H9 (cell line): ENCODE measurements around the gene METTL4. TPM values are rescaled to one million over a fixed set of nuclear protein-coding genes. Genes with fewer than 3 reads are reported as not detected.

ENCODE experiments used
- DNase-seq: peaks from one replicate; pipeline ENCODE4 v3.0.0-alpha.2; 2017
- H2AFZ ChIP-seq: one replicate; pipeline ENCODE4 v1.6.1; 2013; ENCODE audit warnings: mild to moderate bottlenecking, low read length, control low read depth, moderate library complexity
- H2AK5ac ChIP-seq: 2 replicates; pipeline ENCODE4 v1.6.1; 2013; ENCODE audit warnings: low read length, control low read depth, mixed read lengths; ENCODE audit not compliant: insufficient read length
- H2BK120ac ChIP-seq: one replicate; pipeline ENCODE4 v1.6.1; 2013; ENCODE audit warnings: low read depth, mild to moderate bottlenecking, low read length, control low read depth, inconsistent platforms; ENCODE audit not compliant: poor library complexity, severe bottlenecking
- H2BK12ac ChIP-seq: 2 replicates; pipeline ENCODE4 v1.6.1; 2013; ENCODE audit warnings: low read length, control low read depth, mixed read lengths, low read depth; ENCODE audit not compliant: insufficient read length
- H2BK15ac ChIP-seq: 2 replicates; pipeline ENCODE4 v1.6.1; 2013; ENCODE audit warnings: low read depth, low read length, control low read depth
- H2BK20ac ChIP-seq: one replicate; pipeline ENCODE4 v1.6.1; 2013; ENCODE audit warnings: low read depth, mild to moderate bottlenecking, low read length, control low read depth, inconsistent platforms; ENCODE audit not compliant: poor library complexity, severe bottlenecking
- H2BK5ac ChIP-seq: 2 replicates; pipeline ENCODE4 v1.6.1; 2013; ENCODE audit warnings: low read length, control low read depth, mixed read lengths; ENCODE audit not compliant: insufficient read length
- H3K14ac ChIP-seq: 2 replicates; pipeline ENCODE4 v1.6.1; 2013; ENCODE audit warnings: low read length, control low read depth; ENCODE audit not compliant: insufficient read depth
- H3K18ac ChIP-seq: 2 replicates; pipeline ENCODE4 v1.6.1; 2013; ENCODE audit warnings: low read depth, mild to moderate bottlenecking, mixed read lengths, low read length, control low read depth; ENCODE audit not compliant: insufficient read length
- H3K23ac ChIP-seq: 2 replicates; pipeline ENCODE4 v1.6.1; 2013; ENCODE audit warnings: low read length, control low read depth, mixed read lengths, low read depth; ENCODE audit not compliant: insufficient read length
- H3K23me2 ChIP-seq: 2 replicates; pipeline ENCODE4 v1.6.1; 2013; ENCODE audit warnings: low read depth, mild to moderate bottlenecking, mixed read lengths, low read length, control low read depth; ENCODE audit not compliant: insufficient read length, poor library complexity, severe bottlenecking
- H3K27ac ChIP-seq: 2 replicates; pipeline ENCODE4 v1.5.1; 2013; ENCODE audit warnings: low read length, control low read depth, mixed read lengths, low read depth; ENCODE audit not compliant: insufficient read length
- H3K27me3 ChIP-seq: 2 replicates; pipeline ENCODE4 v1.6.1; 2013; ENCODE audit warnings: low read length, control low read depth, inconsistent platforms; ENCODE audit not compliant: insufficient read depth
- H3K4ac ChIP-seq: 2 replicates; pipeline ENCODE4 v1.6.1; 2013; ENCODE audit warnings: low read depth, mild to moderate bottlenecking, control low read depth, inconsistent platforms, low read length, moderate library complexity
- H3K4me1 ChIP-seq: 2 replicates; pipeline ENCODE4 v1.6.1; 2013; ENCODE audit warnings: low read length, control low read depth, inconsistent platforms; ENCODE audit not compliant: insufficient read depth
- H3K4me2 ChIP-seq: 2 replicates; pipeline ENCODE4 v1.6.1; 2013; ENCODE audit warnings: low read length, control low read depth, mixed read lengths; ENCODE audit not compliant: insufficient read length, insufficient read depth
- H3K56ac ChIP-seq: 2 replicates; pipeline ENCODE4 v1.6.1; 2013; ENCODE audit warnings: low read depth, mild to moderate bottlenecking, mixed read lengths, low read length, control low read depth; ENCODE audit not compliant: insufficient read length
- H3K79me1 ChIP-seq: 2 replicates; pipeline ENCODE4 v1.6.1; 2013; ENCODE audit warnings: low read depth, mild to moderate bottlenecking, moderate library complexity, low read length, control low read depth, inconsistent platforms; ENCODE audit not compliant: insufficient read depth, poor library complexity, severe bottlenecking
- H3K79me2 ChIP-seq: 2 replicates; pipeline ENCODE4 v1.6.1; 2013; ENCODE audit warnings: low read length, control low read depth, inconsistent platforms; ENCODE audit not compliant: insufficient read depth
- H3K9ac ChIP-seq: 2 replicates; pipeline ENCODE4 v1.6.1; 2013; ENCODE audit warnings: low read length, control low read depth, mixed read lengths; ENCODE audit not compliant: insufficient read length; ENCODE audit errors: extremely low read depth
- H3K9me3 ChIP-seq: one replicate; pipeline ENCODE4 v1.6.1; 2013; ENCODE audit warnings: low read depth, low read length, inconsistent platforms; ENCODE audit not compliant: control insufficient read depth
- H3T11ph ChIP-seq: one replicate; pipeline ENCODE4 v1.6.1; 2013; ENCODE audit warnings: mild to moderate bottlenecking, low read length, control low read depth, inconsistent platforms
- H4K20me1 ChIP-seq: one replicate; pipeline ENCODE4 v1.6.1; 2013; ENCODE audit not compliant: control insufficient read depth, insufficient read length, insufficient read depth
- H4K5ac ChIP-seq: 2 replicates; pipeline ENCODE4 v1.6.1; 2013; ENCODE audit warnings: low read depth, mild to moderate bottlenecking, mixed read lengths, low read length, control low read depth; ENCODE audit not compliant: insufficient read length
- H4K8ac ChIP-seq: replicated peaks from 2 replicates; pipeline ENCODE4 v1.6.1; 2013; ENCODE audit warnings: low read length, control low read depth, mixed read lengths, low read depth; ENCODE audit not compliant: insufficient read length
- H4K91ac ChIP-seq: 2 replicates; pipeline ENCODE4 v1.6.1; 2013; ENCODE audit warnings: low read depth, mild to moderate bottlenecking, moderate library complexity, mixed read lengths, low read length, control low read depth; ENCODE audit not compliant: insufficient read length
- H3K27ac Mint-ChIP-seq, 3 experiments: 2 replicates in 2 of 3; 3 replicates in 1 of 3; pipeline ENCODE4 v1.8.0; 2020 to 2021; ENCODE audit warnings: mixed read lengths in 3 of 3, mild to moderate bottlenecking in 1 of 3, moderate library complexity in 1 of 3
- H3K27me3 Mint-ChIP-seq: 2 replicates; pipeline ENCODE4 v1.8.0; 2021; ENCODE audit warnings: low read depth, mild to moderate bottlenecking, moderate library complexity, mixed read lengths
- H3K36me3 Mint-ChIP-seq, 3 experiments: 2 replicates in 2 of 3; 3 replicates in 1 of 3; pipeline ENCODE4 v1.8.0; 2020 to 2021; ENCODE audit warnings: low read depth in 3 of 3, mixed read lengths in 3 of 3; ENCODE audit not compliant: insufficient read depth in 1 of 3
- H3K4me1 Mint-ChIP-seq, 2 experiments: 2 replicates each; pipeline ENCODE4 v1.8.0; 2020; ENCODE audit warnings: mixed read lengths in 2 of 2
- H3K4me3 Mint-ChIP-seq, 2 experiments: 2 replicates in 1 of 2; 3 replicates in 1 of 2; pipeline ENCODE4 v1.8.0; 2020 to 2021; ENCODE audit warnings: mild to moderate bottlenecking in 2 of 2, mixed read lengths in 2 of 2, moderate library complexity in 1 of 2
- H3K9me3 Mint-ChIP-seq, 2 experiments: 2 replicates in 1 of 2; 3 replicates in 1 of 2; pipeline ENCODE4 v1.8.0; 2020; ENCODE audit warnings: mild to moderate bottlenecking in 2 of 2, mixed read lengths in 2 of 2, moderate library complexity in 1 of 2
- WGBS: extraction: QIAGEN DNeasy Blood & Tissue Kit; methylation state at CpG from one replicate; pipeline ENCODE4 v1.1.7; 2013; ENCODE audit warnings: missing lambda C conversion rate, low lambda C conversion rate, mixed read lengths; ENCODE audit not compliant: insufficient read length; ENCODE audit errors: extremely low coverage; 5-methylcytosine and 5-hydroxymethylcytosine counted together
- total RNA-seq: library from RNA; stranded (reverse); gene quantifications from 2 replicates; pipeline ENCODE4 v1.2.1, GENCODE V29; 2021
- TF ChIP-seq, protein P1 (sequence below): fragments of 200-600 bp; sonication (generic); conservative IDR thresholded peaks from 3 replicates; pipeline ENCODE4 v1.8.0; 2021; ENCODE audit warnings: antibody characterized with exemption, mild to moderate bottlenecking

Gene METTL4
- total RNA-seq, 1 experiment from 2014 or later: 14.2 TPM

GRCh38 chr18:2495381-2495780 lies 75.9 kb downstream of the METTL4 start:
- H2AK5ac ChIP-seq: no peak overlapping the region
- H2BK12ac ChIP-seq: no peak overlapping the region
- no peak overlapping the region for H2BK20ac ChIP-seq
- TF ChIP-seq, protein P1, sequence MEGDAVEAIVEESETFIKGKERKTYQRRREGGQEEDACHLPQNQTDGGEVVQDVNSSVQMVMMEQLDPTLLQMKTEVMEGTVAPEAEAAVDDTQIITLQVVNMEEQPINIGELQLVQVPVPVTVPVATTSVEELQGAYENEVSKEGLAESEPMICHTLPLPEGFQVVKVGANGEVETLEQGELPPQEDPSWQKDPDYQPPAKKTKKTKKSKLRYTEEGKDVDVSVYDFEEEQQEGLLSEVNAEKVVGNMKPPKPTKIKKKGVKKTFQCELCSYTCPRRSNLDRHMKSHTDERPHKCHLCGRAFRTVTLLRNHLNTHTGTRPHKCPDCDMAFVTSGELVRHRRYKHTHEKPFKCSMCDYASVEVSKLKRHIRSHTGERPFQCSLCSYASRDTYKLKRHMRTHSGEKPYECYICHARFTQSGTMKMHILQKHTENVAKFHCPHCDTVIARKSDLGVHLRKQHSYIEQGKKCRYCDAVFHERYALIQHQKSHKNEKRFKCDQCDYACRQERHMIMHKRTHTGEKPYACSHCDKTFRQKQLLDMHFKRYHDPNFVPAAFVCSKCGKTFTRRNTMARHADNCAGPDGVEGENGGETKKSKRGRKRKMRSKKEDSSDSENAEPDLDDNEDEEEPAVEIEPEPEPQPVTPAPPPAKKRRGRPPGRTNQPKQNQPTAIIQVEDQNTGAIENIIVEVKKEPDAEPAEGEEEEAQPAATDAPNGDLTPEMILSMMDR: no peak
- H2AFZ ChIP-seq: no peak overlapping the region
- H3K9me3 ChIP-seq: no peaks in the 10 kb centered on the region
- no peak overlapping the region for H3T11ph ChIP-seq
- H3K56ac ChIP-seq: no peak overlapping the region
- H2BK120ac ChIP-seq: no peak overlapping the region
- H3K79me2 ChIP-seq: no peaks in the 10 kb centered on the region
- H3K23me2 ChIP-seq: no peaks in the 10 kb centered on the region
- H3K27ac ChIP-seq: no peak overlapping the region
- no peak overlapping the region for H4K91ac ChIP-seq
- no peak for DNase-seq
- no peak overlapping the region for H3K18ac ChIP-seq
- H2BK5ac ChIP-seq: no peak overlapping the region
- no peaks in the 10 kb centered on the region for H3K79me1 ChIP-seq
- H3K27me3 Mint-ChIP-seq: no peaks in the 10 kb centered on the region
- H3K4me1 ChIP-seq: no peaks in the 10 kb centered on the region
- no CpG with 5 or more reads among the region's 1 CpG for WGBS
- H3K27me3 ChIP-seq: no peaks in the 10 kb centered on the region
- no peak overlapping the region for H4K5ac ChIP-seq
- H3K27ac Mint-ChIP-seq: no peak overlapping the region
- no peak overlapping the region for H3K4me2 ChIP-seq
- H3K36me3 Mint-ChIP-seq: no peaks in the 10 kb centered on the region
- no peak overlapping the region for H2BK15ac ChIP-seq
- H3K9ac ChIP-seq: no peak overlapping the region
- H4K20me1 ChIP-seq: no peaks in the 10 kb centered on the region
- no peak overlapping the region for H3K23ac ChIP-seq
- H3K4me1 Mint-ChIP-seq: no peaks in the 10 kb centered on the region
- no peaks in the 10 kb centered on the region for H3K9me3 Mint-ChIP-seq
- H3K14ac ChIP-seq: no peak overlapping the region
- no peak overlapping the region for H3K4ac ChIP-seq
- H3K4me3 Mint-ChIP-seq: no peak overlapping the region
- no peak overlapping the region for H4K8ac ChIP-seq
